Hepatocyte (in vitro differentiated cells): ENCODE measurements around the gene DLX6.

Source experiments
- CTCF ChIP-seq: fragments of 200-600 bp; sonication (generic); IDR thresholded peaks from 2 replicates; pipeline ENCODE4 v1.5.1; 2016; ENCODE audit warnings: antibody characterized with exemption, mild to moderate bottlenecking; ENCODE audit not compliant: poor library complexity
- EZH2 ChIP-seq: fragments of 200-600 bp; sonication (generic); IDR thresholded peaks from 2 replicates; pipeline ENCODE4 v1.6.1; 2016; ENCODE audit warnings: antibody characterized with exemption, mild to moderate bottlenecking, borderline replicate concordance
- EZH2phosphoT487 ChIP-seq: fragments of 200-600 bp; sonication (generic); IDR thresholded peaks from one replicate; pipeline ENCODE4 v1.6.1; 2018; ENCODE audit warnings: antibody characterized with exemption, mild to moderate bottlenecking, low read depth, moderate library complexity; ENCODE audit not compliant: unreplicated experiment, severe bottlenecking

DNA sequence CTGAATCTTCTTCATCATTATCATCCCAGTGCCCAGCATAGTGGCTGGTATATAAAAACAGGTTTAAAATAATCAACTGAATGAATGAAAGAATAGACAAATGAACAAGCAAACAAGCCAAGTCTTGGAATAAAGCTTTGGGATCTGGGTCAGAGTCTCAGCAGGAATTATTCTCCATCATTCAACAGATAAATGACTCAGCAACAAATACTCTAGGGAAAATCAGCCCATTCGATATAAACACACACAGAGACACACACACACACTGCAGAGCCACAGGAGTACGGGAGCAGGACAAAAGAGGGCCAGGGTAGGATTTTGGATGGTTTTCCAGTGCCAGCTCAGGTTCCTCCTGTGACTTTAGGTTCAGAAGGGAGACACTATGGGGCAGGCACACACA, 29.2 kb upstream of the DLX6 start:
- no peak for TF ChIP-seq CTCF
- TF ChIP-seq EZH2, result no peak
- no peak for TF ChIP-seq EZH2phosphoT487
